BLaER1 (cell line): ENCODE results near the gene KCND1.

ENCODE experiments used
- H3K27ac ChIP-seq: shearing (Covaris generic); formaldehyde crosslinking; 2 replicates; pipeline ENCODE4 v1.8.1; 2022
- H3K27me3 ChIP-seq: shearing (Covaris generic); formaldehyde crosslinking; 2 replicates; pipeline ENCODE4 v1.8.1; 2022
- H3K36me3 ChIP-seq: shearing (Covaris generic); formaldehyde crosslinking; 2 replicates; pipeline ENCODE4 v1.8.1; 2022
- H3K4me1 ChIP-seq: shearing (Covaris generic); formaldehyde crosslinking; 2 replicates; pipeline ENCODE4 v1.8.1; 2022
- H3K4me2 ChIP-seq: shearing (Covaris generic); formaldehyde crosslinking; 2 replicates; pipeline ENCODE4 v1.8.1; 2022
- H3K4me3 ChIP-seq: shearing (Covaris generic); formaldehyde crosslinking; 2 replicates; pipeline ENCODE4 v1.8.1; 2022
- H3K9ac ChIP-seq: shearing (Covaris generic); formaldehyde crosslinking; 2 replicates; pipeline ENCODE4 v1.8.1; 2022
- H3K9me3 ChIP-seq: shearing (Covaris generic); formaldehyde crosslinking; 2 replicates; pipeline ENCODE4 v1.8.1; 2022
- H4K20me1 ChIP-seq: shearing (Covaris generic); formaldehyde crosslinking; 2 replicates; pipeline ENCODE4 v1.8.1; 2022
- Cebpa-rat ChIP-seq: shearing (Covaris generic); IDR thresholded peaks from 2 replicates; pipeline ENCODE4 v1.8.1; 2022

The KCND1 gene

DNA sequence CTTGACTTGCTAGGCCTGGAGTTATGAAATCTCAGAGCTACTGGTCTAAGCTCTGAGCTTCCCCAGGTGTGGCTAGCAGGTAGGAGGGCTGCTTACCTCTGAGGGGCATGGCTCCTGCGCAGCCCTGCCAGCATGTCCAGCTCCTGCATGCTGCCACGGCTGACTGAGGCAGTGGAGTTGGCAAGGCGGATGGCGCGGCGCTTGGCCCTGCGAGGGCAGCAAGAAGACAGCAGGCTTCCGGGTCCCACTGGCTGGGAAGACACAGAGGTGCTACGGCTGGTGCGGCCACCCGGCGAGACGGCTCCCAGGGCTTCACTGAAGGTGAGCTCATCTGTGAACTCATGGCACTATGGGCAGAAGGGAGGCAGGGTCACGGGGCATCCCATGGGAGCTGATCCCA lies 5.7 kb downstream of the KCND1 start:
- H3K27ac ChIP-seq: no peak overlapping the region
- no peak overlapping the region for H3K4me2 ChIP-seq
- peaks cover 70% of the 10 kb centered on the region for H3K27me3 ChIP-seq
- H3K36me3 ChIP-seq: peaks cover 5% of the 10 kb centered on the region; the same call in 1 of the 2 replicates
- peaks cover 7% of the 10 kb centered on the region; the same call in 1 of the 2 replicates for H4K20me1 ChIP-seq
- no peak for TF ChIP-seq Cebpa-rat
- no peak overlapping the region for H3K9ac ChIP-seq
- H3K4me1 ChIP-seq: peaks cover 11% of the 10 kb centered on the region
- no peak overlapping the region for H3K4me3 ChIP-seq
- H3K9me3 ChIP-seq: no peaks in the 10 kb centered on the region

DNA sequence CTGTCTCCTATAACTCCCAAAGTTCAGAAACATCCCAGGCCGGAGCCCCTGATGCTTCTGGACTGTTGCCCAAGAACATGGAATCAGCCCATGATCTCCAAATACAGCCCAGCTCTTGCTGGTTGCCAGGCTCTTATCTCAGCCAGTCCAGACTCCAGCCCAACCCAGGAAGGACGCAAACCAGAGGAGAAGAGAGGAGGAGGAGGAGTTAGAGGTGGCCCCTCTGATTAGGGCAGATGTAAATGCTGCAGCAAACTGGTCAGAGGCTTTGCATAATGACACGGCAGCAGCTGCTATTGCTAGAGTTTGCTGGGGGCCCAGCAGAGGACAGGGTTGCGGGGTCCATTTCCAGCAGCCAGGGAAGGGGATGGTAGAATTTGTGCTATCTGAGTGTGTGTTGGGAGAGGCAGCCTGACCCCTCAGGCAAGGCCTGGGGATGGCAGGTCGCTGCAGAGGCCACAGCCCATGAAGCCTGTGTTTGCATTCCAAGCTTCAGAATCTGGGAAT lies 10.0 kb downstream of the KCND1 start:
- H3K4me2 ChIP-seq: no peak overlapping the region
- H4K20me1 ChIP-seq: peaks cover 11% of the 10 kb centered on the region
- H3K9me3 ChIP-seq: peaks cover 8% of the 10 kb centered on the region; the same call in 1 of the 2 replicates
- no peak overlapping the region for H3K4me3 ChIP-seq
- H3K4me1 ChIP-seq: peaks cover 16% of the 10 kb centered on the region
- no peak overlapping the region for H3K9ac ChIP-seq
- H3K27ac ChIP-seq: no peak overlapping the region
- H3K27me3 ChIP-seq: peaks cover 50% of the 10 kb centered on the region
- peaks cover 5% of the 10 kb centered on the region; the same call in 1 of the 2 replicates for H3K36me3 ChIP-seq
- no peak for TF ChIP-seq Cebpa-rat

DNA sequence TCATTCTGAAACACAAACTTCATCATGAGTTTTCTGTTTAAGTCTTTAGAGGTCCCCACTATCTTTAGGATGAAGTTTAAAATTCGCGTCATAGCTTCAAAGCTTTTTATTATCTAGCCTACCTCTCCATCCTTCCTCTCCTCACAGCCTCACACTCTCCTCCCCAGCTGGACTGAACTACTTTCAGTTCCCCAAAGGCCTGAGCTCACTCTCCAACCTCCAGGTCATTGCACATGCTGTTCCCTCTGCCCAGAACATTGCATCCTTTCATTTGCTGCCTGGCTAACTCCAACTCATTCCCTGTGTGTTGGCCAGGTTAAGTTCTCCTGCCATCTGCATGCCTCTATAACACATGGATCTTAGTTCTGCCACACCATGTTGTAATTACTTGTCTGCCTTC lies 11.4 kb downstream of the KCND1 start:
- Histone ChIP-seq H3K4me2 (no peak overlapping the region), H3K9me3 (peaks cover 8% of the 10 kb centered on the region; the same call in 1 of the 2 replicates), H3K9ac (no peak overlapping the region), H3K4me3 (no peak overlapping the region), H3K27ac (no peak overlapping the region), H3K36me3 (peaks cover 7% of the 10 kb centered on the region), H3K4me1 (peaks cover 29% of the 10 kb centered on the region), H4K20me1 (peaks cover 20% of the 10 kb centered on the region), H3K27me3 (peaks cover 36% of the 10 kb centered on the region)
- TF ChIP-seq Cebpa-rat: no peak

DNA sequence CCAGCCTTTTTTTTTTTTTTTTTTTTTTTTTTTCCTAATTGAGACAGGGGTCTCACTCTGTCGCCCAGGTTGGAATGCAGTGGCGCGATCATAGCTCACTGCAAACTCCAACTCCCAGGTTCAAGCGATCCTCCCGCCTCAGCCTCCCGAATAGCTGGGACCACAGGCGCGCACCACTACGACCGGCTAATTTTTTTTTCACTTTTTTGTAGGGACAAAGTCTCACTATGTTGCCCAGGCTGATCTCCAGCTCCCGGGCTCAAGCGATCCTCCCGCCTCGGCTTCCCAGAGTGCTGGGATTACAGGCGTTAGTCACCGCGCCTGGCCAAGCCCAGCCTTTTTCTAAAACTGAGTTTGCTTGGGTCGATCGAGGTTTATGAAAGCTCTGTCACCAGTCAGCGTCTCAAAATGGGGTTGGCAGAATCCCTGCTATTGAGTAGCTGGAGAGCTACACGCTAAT lies 13.0 kb downstream of the KCND1 start:
- H3K27ac ChIP-seq: peak overlapping the region; percentile 74
- peak overlapping the region; percentile 80 for H3K9ac ChIP-seq
- H4K20me1 ChIP-seq: peaks cover 36% of the 10 kb centered on the region
- H3K4me3 ChIP-seq: peak overlapping the region; percentile 83
- H3K9me3 ChIP-seq: peaks cover 8% of the 10 kb centered on the region; the same call in 1 of the 2 replicates
- H3K4me1 ChIP-seq: peaks cover 43% of the 10 kb centered on the region
- peak overlapping the region; percentile 72 for H3K4me2 ChIP-seq
- H3K27me3 ChIP-seq: peaks cover 44% of the 10 kb centered on the region
- TF ChIP-seq Cebpa-rat: no peak
- H3K36me3 ChIP-seq: peaks cover 19% of the 10 kb centered on the region

DNA sequence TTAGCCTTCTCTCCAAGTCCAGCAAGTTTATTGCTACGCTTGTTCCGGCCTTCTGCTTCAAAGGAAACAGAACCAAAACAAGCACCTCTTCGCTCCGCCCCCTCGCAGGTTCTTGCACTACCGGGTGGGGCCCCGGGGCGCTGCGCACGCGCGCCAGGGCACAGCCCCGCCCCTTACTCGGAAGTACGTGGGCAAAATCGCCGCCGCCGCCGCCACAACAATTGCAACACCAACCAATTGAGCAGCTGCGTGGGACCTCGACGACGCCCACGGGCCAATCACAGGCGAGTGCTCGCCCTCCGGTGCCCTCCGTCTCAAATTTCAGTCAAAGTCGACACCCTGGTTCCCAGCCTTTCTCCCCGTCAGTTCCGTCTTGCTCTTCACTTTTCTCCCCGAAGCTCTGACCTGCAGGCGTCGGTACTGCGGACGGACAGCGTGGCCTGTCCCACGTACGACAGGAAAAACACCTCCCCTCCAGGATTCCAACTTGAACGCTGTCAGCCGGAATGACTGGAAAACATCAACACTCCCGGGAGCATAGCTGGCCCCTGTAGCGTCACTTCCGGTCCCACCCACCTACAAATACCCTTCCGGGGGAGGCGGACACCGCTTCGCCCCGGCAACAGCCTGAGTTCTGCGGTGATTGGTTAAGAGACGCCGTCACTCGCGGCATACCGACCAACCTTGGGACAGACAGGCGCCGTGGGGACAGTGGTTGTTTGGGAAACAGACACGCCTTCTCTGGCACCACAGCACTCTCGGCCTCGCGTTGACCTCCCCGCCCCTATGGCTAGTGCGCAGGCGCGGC lies 13.6 kb downstream of the KCND1 start:
- Histone ChIP-seq H3K4me1 (peaks cover 43% of the 10 kb centered on the region), H3K27me3 (peaks cover 51% of the 10 kb centered on the region), H3K27ac (peak overlapping the region; percentile 89), H3K4me3 (peak overlapping the region; percentile 83), H3K4me2 (peak overlapping the region; percentile 72; the same call in 1 of the 2 replicates), H3K9ac (peak overlapping the region; percentile 86), H3K36me3 (peaks cover 21% of the 10 kb centered on the region), H3K9me3 (peaks cover 8% of the 10 kb centered on the region; the same call in 1 of the 2 replicates), H4K20me1 (peaks cover 42% of the 10 kb centered on the region)
- TF ChIP-seq Cebpa-rat: peak; percentile 37; the same call in 1 of the 2 replicates

DNA sequence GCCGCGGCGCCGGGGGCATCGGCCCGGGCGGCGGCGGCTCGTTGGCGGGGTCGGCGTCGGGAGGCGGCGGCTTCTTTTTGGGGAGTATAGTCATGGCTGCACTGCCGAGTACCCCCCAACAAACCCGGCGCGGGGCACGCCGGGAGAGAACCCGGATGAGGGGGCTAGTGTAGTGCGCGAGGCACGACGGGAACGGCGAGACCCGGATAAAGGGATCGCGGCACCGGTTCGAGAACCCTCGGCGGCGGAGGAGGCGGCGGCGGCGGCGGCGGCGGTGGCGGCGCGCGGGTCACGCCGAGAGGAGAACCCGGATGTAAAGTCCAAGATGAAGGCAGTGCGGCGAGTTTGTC lies 14.2 kb downstream of the KCND1 start, which contains the start of gene OTUD5:
Gene OTUD5 (minus strand): TSS at position 131 of the 350 bp plus-strand sequence. CDS start 37 bp downstream, at position 94.
- Histone ChIP-seq H3K4me1 (peaks cover 48% of the 10 kb centered on the region), H3K9ac (peak within 1 kb of the TSS; percentile 86), H3K36me3 (peaks cover 24% of the 10 kb centered on the region), H4K20me1 (peaks cover 48% of the 10 kb centered on the region), H3K27ac (peak within 1 kb of the TSS; percentile 89), H3K27me3 (peaks cover 53% of the 10 kb centered on the region), H3K4me2 (peak within 1 kb of the TSS; percentile 83), H3K9me3 (peaks cover 8% of the 10 kb centered on the region; the same call in 1 of the 2 replicates), H3K4me3 (peak within 1 kb of the TSS; percentile 83)
- TF ChIP-seq Cebpa-rat: no peak

DNA sequence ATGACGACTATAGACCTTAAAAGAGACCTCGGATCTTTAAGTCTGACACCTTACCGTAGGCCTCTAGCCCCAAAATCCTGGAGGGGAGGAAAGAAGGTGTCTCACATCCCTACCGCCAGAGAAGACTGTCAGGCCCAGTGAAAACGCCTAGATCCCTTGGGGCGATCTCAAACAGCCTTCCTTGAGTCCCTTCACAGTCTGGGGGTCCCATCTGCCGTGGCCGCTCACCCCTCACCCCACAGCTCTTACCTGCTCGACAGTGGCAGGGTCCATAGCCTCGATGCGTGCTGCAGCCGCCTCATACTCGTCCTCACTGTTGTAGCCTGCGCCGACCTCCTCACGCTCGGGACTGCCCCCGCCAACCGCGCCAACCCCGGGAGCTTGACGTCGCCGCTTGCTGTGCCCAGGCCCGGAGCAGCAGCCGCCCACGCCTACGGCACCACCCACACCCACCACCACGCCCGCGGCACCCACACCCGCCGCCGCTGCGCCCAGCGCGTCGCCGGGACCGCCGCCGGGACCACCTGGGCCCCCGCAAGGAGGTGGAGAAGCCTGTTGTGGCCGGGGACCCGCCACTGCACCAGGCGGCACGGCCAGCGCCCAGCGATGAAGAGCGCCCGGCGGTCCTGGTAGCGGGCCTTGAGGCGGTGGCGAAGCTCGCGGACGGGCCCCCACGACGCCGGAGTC lies 14.8 kb downstream of the KCND1 start:
- Histone ChIP-seq H3K27ac (peak overlapping the region; percentile 89), H3K9me3 (peaks cover 8% of the 10 kb centered on the region; the same call in 1 of the 2 replicates), H4K20me1 (peaks cover 54% of the 10 kb centered on the region), H3K9ac (peak overlapping the region; percentile 86), H3K36me3 (peaks cover 24% of the 10 kb centered on the region), H3K4me2 (peak overlapping the region; percentile 83), H3K4me3 (peak overlapping the region; percentile 83), H3K27me3 (peaks cover 52% of the 10 kb centered on the region), H3K4me1 (peaks cover 48% of the 10 kb centered on the region)
- TF ChIP-seq Cebpa-rat: no peak

DNA sequence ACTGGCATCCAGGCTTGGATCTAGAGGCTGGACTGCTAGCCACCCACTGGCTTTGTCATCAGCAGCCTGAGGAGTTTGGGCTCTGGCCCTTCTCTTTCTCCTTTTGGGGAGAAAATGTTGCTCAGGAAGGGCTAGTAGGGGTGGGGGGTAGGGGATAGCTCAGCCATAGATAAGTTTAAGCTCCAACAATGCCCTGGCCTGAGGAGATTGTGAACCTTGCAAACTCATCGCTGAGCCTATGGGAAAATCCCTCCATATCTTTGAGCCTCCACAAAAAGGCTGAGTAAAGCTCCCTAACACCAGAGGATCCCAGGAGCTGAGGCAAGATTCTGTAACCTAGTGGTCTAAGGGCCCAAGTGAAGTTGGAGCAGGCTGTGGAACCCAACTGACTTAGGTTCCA lies 23.1 kb downstream of the KCND1 start:
- Histone ChIP-seq H3K4me3 (no peak overlapping the region), H3K36me3 (peaks cover 30% of the 10 kb centered on the region), H3K4me1 (peaks cover 11% of the 10 kb centered on the region; the same call in 1 of the 2 replicates), H3K27ac (no peak overlapping the region), H3K9me3 (no peaks in the 10 kb centered on the region), H3K9ac (no peak overlapping the region), H3K27me3 (peaks cover 43% of the 10 kb centered on the region), H4K20me1 (peaks cover 96% of the 10 kb centered on the region), H3K4me2 (no peak overlapping the region)
- no peak for TF ChIP-seq Cebpa-rat

DNA sequence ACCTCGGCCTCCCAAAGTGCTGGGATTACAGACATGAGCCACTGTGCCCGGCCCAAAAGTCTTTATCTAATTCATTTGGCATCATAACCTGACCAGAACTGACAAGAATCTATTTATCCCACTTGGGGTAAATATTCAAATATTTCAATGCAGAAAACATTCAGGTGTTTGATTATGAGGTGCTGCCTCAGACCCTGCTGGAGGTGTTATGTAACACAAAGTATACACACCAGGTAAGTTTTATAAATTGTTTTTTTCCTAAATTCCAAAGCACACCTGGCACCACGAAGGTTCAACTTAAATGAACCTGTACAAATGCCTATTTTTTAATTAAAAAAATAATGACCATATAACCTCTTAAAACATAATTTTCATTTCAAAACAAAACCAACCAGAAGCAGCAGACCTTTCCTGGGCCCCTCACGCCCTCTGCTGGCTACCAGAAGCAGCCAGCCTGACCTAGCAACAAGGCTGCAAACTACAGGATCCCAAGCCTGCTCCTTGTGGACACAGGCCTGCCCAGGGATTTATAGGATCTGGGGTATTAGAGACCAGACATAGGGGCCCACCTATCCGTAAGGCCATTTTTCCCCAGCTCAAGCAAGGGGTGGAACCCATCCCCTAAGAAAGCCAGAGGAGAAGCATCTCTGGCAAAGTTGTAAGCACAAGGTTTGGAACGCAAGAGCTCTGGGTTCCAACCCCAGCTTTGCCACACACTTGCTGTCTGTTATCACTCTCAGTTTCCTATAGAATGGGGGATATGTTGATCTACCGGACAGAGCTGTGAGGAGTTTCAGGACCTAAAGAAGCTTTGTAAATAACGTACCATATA lies 25.9 kb downstream of the KCND1 start:
- H3K4me2 ChIP-seq: no peak overlapping the region
- H3K4me3 ChIP-seq: no peak overlapping the region
- H3K27me3 ChIP-seq: peaks cover 46% of the 10 kb centered on the region
- peaks cover 35% of the 10 kb centered on the region for H3K36me3 ChIP-seq
- no peaks in the 10 kb centered on the region for H3K9me3 ChIP-seq
- no peak for TF ChIP-seq Cebpa-rat
- peaks cover 95% of the 10 kb centered on the region for H4K20me1 ChIP-seq
- no peak overlapping the region for H3K27ac ChIP-seq
- no peak overlapping the region for H3K9ac ChIP-seq
- H3K4me1 ChIP-seq: peaks cover 4% of the 10 kb centered on the region
